NOMO-1 treated with DMSO at 0.1 percent for 48 hours (cell line): ENCODE results near the gene MYOG.

Experiments used
- DNase-seq: peaks from one replicate; lab custom pipeline; 2025; ENCODE audit not compliant: unreplicated experiment; lab: John Stamatoyannopoulos, UW

Gene MYOG

DNA sequence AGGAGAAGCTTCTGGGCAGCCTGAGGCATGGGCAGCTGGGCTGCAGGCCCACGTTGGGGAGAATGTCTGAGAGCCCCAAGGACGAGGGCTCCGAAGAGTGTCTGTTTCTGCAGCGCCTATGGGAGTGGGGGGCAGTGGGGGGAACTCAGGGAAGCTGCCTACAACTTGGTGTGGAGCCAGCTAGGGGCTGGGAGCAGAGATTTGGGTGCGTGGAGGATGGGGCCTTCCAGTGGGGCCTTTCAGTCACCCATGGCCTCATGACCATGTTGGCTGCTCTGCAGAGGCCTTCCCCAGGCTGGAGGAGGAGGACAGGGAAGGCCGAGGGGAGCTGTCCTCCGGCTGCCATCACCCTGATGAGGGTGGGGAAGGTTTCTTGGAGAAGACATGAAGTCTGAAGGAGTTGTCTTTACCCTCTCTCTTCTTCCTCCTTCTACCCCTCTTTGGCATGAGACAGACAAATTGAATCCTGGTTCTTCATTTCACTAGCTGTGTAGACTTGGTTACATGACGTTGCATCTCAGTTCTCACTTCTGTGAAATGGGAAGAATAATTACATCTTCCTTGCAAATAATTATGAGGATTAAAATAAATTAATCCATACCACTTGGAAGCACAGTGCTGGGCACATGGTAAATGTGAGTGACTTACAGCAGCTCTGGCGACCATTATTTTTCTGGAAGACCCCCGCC is 51.2 kb downstream of the MYOG start:
- no peak for DNase-seq

DNA sequence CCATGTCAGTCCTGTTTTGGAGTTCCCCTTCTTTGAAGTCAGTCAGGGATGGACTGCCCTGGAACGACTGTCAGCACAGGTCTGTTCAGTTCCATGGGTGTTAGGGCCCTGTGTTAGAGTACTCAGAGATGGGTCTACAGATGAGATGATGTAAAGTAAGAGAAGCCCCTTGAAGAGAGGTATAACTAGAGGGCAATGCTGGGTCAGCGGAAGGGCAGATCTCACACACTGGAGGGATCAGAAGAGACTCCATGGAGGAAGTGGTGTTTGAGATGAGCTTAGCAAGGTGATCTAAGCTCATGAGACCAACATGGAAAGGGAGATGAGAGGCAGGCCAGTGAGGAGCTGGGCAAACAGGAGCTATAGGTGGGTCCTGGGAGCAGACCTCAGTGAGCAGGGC is 51.9 kb downstream of the MYOG start:
- no peak for DNase-seq

DNA sequence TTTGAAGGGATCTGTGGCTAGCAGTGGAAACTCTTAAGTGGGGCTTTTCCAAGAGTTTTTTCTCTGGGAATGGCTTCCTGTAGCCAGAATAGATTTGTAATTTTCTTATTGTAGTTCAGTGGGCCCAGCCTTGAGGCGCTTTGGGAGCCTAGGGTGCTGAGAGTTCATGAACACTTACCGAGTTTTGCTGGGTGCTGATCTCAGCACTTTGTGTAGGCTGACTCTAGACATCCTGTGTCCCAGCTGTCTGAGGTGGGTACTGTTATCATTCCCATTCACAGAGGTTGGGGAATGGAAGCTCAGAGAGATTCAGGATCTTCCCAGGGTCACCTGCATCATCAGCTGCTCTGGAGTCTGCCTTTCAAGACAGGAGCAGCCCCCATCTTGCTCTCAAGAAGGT is 52.5 kb downstream of the MYOG start:
- no peak for DNase-seq
